Lower leg skin (tissue), 3 donors: ENCODE results near the gene ZNF580.

Experiments used
- POLR2A ChIP-seq, 2 donors: fragments of 450-650 bp; IDR thresholded peaks; one replicate each; pipeline ENCODE4 v1.6.1; 2016 to 2017; ENCODE audit warnings: antibody characterized with exemption in 2 of 2, mild to moderate bottlenecking in 1 of 2, moderate library complexity in 1 of 2
- TF ChIP-seq, protein P1 (sequence below), 3 donors: fragments of 450-650 bp; IDR thresholded peaks; one replicate each; pipeline ENCODE4 v1.5.1; 2016; ENCODE audit warnings: antibody characterized with exemption in 3 of 3, mild to moderate bottlenecking in 3 of 3, moderate library complexity in 2 of 3

GRCh38 chr19:55667006-55667381 lies 26.2 kb downstream of the ZNF580 start:
- TF ChIP-seq POLR2A (IDR thresholded peaks at IDR 0.05) = no peak
- TF ChIP-seq, protein P1, sequence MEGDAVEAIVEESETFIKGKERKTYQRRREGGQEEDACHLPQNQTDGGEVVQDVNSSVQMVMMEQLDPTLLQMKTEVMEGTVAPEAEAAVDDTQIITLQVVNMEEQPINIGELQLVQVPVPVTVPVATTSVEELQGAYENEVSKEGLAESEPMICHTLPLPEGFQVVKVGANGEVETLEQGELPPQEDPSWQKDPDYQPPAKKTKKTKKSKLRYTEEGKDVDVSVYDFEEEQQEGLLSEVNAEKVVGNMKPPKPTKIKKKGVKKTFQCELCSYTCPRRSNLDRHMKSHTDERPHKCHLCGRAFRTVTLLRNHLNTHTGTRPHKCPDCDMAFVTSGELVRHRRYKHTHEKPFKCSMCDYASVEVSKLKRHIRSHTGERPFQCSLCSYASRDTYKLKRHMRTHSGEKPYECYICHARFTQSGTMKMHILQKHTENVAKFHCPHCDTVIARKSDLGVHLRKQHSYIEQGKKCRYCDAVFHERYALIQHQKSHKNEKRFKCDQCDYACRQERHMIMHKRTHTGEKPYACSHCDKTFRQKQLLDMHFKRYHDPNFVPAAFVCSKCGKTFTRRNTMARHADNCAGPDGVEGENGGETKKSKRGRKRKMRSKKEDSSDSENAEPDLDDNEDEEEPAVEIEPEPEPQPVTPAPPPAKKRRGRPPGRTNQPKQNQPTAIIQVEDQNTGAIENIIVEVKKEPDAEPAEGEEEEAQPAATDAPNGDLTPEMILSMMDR (IDR thresholded peaks at IDR 0.05) = no peak
